Raji (cell line): ENCODE results near the gene SCD5.

Experiments used
- POLR2A ChIP-seq: IDR thresholded peaks from 2 replicates; pipeline ENCODE4 v1.6.1; 2011; ENCODE audit warnings: low read depth, low read length, control low read depth; ENCODE audit not compliant: insufficient read depth

Gene SCD5

GRCh38 chr4:82721819-82722423 is 76.7 kb downstream of the SCD5 start:
- no peak for TF ChIP-seq POLR2A

GRCh38 chr4:82718162-82718940 is 80.2 kb downstream of the SCD5 start:
- no peak for TF ChIP-seq POLR2A

DNA sequence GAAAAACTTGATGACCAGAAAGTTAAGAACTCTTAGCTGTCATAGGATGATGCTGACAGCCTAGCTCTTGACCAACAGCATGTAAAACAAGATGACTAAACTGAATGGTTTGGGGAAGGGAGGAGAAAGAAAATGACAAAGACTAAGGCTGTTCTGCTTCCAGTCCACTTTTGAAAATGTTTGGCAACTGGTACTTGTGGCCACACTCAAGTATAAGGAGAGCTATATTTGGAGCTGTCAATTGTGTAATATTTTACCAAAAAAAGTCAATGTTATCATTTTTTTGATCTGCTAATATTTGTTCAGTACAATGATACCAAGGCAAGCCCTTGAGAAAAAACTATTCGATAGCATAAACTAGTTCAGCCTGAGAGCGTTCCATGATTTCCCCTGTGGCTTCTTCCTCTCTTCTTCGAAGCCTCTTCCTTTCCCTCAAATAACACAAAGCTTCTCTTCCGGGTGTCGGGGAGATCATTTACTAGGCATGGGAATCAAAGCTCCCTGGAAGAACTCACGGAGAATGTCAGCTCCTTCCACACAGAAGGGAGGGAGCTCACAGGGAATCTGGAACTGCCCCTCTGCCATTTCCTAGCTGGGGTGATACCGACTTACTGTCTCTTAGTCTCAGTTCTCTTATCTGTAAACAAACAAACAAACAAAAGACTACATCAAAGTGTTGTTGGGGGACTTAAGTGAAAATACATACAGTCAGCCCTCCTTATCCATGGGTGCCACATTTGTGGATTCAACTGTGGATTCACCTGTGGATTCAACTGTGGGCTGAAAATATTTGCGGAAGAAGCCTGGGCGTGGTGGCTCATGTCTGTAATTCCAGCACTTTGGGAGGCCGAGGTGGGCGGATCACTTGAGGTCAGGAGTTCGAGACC is 82.6 kb downstream of the SCD5 start:
- no peak for TF ChIP-seq POLR2A

DNA sequence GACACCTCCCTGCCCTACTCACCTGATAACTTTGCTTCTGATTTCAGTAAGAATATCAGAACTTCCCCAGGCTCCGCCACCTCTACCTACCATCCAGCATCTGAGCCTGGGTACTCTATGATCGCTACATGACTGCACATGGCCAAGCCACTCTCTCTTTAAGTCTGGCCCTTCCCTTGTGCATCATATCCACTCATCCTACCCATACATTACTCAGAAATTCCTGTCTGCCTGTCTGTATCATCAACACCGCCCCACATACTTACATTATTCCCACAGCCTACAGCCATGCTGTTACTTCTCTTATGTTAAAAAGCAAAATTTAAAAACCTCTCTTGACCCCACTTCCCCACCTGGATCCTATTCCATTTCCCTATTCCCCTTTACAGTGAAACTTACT is 84.7 kb downstream of the SCD5 start:
- TF ChIP-seq POLR2A: no peak

DNA sequence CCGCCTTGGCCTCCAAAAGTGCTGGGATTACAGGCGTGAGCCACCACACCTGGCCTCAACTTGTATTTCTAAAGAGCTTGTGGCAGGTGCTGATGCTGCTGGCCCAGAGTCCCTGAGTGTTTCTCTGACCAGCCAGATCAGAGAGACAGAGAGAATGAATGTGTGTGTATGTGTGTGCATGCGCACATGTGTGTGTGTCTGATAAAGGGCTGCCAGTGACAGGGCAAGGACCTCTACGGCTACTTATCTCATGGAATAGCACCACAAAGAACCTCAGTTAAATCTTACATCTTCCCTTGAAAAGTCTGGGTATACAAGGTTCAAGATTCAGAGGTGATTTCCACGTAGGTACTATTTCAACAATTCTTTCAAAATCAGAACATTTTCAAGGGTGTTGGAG is 86.0 kb downstream of the SCD5 start:
- TF ChIP-seq POLR2A: no peak

- TF ChIP-seq POLR2A: no peak
Measured at GRCh38 chr4:82711158-82711785, 87.3 kb downstream of the SCD5 start.

- no peak for TF ChIP-seq POLR2A
Measured at GRCh38 chr4:82710197-82710929, 88.2 kb downstream of the SCD5 start.

DNA sequence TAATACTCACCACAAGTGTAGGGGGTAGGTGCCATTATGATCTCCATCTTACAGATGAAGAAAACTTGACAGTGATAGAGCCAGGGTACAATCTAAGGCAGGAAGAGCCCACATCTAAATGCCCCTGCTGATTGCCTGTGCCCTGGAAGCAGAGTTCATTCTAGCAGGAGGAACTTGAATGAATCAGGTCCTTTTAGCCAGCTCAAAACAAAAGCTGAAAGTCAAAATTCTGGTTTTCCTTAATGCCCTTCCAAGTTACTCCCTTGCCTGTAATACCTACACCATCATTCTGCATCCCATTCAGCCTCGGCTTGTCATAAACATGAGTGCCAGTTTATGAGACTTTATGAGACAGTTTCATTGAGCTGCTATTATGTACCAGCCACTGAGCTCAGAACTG is 89.6 kb downstream of the SCD5 start:
- TF ChIP-seq POLR2A: no peak

GRCh38 chr4:82706349-82707000 is 92.1 kb downstream of the SCD5 start:
- no peak for TF ChIP-seq POLR2A

- no peak for TF ChIP-seq POLR2A
Measured at GRCh38 chr4:82705928-82706300, 92.7 kb downstream of the SCD5 start.

- TF ChIP-seq POLR2A: no peak
Measured at GRCh38 chr4:82705169-82705927, 93.2 kb downstream of the SCD5 start.

- TF ChIP-seq POLR2A: no peak
Measured at GRCh38 chr4:82704156-82704555, 94.4 kb downstream of the SCD5 start.

GRCh38 chr4:82698412-82698811 is 100.2 kb downstream of the SCD5 start:
- no peak for TF ChIP-seq POLR2A
